Fibroblast of mammary gland (primary cell): ENCODE data around the gene DNAJC22.

Experiments
- DNase-seq: peaks from one replicate; pipeline ENCODE4 v3.0.0-alpha.2; 2010; ENCODE audit warnings: low read depth
- H3K4me3 ChIP-seq: 2 replicates; pipeline ENCODE4 v1.5.1; 2011; ENCODE audit warnings: low read depth, mild to moderate bottlenecking, low read length, moderate library complexity; ENCODE audit not compliant: control insufficient read depth
- TF ChIP-seq, protein P1 (sequence below): conservative IDR thresholded peaks from 2 replicates; pipeline ENCODE4 v1.5.1; 2011; ENCODE audit warnings: low read depth, low read length, inconsistent platforms; ENCODE audit not compliant: control insufficient read depth, insufficient read depth

Gene DNAJC22

DNA sequence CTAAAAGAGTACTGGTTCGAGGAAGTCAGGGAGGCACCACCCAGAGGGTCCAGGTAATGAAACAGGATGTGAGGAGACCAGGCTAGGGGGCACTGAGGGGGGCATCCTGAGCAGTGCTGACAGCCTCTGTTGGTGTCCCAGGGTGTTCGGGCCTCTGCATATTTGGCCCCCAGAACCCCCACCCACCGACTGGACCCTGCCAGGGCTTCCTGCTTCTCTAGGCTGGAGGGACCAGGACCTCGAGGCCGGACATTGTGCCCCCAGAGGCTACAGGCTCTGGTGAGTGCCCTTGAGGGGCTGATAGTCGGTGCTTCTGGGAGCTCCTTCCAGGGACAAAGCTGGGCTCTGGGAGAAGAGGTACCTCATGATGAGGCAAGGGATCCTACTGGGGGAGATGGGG is 21.1 kb upstream of the DNAJC22 start:
- DNase-seq, result no peak
- no peak overlapping the region for H3K4me3 ChIP-seq
- TF ChIP-seq, protein P1, sequence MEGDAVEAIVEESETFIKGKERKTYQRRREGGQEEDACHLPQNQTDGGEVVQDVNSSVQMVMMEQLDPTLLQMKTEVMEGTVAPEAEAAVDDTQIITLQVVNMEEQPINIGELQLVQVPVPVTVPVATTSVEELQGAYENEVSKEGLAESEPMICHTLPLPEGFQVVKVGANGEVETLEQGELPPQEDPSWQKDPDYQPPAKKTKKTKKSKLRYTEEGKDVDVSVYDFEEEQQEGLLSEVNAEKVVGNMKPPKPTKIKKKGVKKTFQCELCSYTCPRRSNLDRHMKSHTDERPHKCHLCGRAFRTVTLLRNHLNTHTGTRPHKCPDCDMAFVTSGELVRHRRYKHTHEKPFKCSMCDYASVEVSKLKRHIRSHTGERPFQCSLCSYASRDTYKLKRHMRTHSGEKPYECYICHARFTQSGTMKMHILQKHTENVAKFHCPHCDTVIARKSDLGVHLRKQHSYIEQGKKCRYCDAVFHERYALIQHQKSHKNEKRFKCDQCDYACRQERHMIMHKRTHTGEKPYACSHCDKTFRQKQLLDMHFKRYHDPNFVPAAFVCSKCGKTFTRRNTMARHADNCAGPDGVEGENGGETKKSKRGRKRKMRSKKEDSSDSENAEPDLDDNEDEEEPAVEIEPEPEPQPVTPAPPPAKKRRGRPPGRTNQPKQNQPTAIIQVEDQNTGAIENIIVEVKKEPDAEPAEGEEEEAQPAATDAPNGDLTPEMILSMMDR, result no peak

DNA sequence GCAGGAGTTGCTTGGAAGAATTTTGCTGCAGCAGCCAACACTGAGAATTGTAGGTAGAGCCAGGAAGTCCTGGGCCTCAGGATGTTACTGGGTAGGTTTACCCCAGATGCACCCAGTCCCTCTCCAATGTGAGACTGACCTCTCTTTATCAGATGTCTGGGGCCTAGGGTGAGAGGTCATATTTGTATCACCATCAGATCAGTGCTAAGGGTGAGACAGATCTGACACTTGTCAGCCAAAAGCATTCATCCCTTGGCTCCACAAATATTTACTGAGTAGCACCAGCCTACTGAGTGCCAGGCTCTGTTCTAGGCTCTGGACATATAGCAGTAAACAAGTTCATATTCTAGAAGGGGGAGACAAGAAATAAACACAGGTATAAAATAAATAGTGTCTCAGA is 19.3 kb upstream of the DNAJC22 start:
- no peak overlapping the region for H3K4me3 ChIP-seq
- TF ChIP-seq, protein P1, result no peak
- no peak for DNase-seq

DNA sequence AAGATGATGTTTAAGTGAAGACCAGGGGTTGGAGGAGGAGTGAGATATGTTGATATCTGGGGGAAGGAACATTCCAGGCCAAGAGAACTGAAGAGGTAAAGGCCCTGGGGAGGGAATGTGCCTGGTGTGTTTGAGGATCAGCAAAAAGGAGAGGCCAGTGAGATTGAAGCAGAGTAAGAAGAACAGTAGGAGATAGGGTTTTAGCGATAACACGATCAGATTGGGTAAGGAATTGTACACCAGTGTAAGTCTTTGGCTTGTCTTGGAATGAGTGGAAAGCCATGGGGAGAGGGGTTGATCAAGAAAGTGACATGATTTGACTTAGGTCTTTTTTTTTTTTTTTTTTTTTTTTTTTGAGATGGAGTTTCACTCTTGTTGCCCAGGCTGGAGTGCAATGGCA is 18.8 kb upstream of the DNAJC22 start:
- TF ChIP-seq, protein P1, result no peak
- no peak overlapping the region for H3K4me3 ChIP-seq
- DNase-seq, result no peak

DNA sequence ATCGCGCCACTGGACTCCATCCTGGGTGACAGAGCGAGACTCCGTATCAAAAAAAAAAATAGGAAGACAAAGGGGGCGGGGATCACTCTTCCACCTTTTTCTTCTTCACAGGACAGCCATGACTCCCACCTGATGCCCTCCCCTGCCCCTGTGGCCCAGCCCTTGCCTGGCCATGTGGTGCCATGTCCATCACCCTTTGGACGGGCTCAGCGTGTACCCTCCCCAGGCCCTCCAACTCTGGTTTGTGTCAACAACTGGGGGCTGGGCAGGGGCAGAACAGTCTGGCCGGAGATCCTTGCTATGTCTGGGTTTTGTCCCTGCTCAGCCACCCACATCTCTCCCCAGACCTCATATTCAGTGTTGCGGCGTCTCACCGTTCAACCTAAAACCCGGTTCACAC is 17.9 kb upstream of the DNAJC22 start:
- TF ChIP-seq, protein P1, result no peak
- no peak for DNase-seq
- no peak overlapping the region for H3K4me3 ChIP-seq

DNA sequence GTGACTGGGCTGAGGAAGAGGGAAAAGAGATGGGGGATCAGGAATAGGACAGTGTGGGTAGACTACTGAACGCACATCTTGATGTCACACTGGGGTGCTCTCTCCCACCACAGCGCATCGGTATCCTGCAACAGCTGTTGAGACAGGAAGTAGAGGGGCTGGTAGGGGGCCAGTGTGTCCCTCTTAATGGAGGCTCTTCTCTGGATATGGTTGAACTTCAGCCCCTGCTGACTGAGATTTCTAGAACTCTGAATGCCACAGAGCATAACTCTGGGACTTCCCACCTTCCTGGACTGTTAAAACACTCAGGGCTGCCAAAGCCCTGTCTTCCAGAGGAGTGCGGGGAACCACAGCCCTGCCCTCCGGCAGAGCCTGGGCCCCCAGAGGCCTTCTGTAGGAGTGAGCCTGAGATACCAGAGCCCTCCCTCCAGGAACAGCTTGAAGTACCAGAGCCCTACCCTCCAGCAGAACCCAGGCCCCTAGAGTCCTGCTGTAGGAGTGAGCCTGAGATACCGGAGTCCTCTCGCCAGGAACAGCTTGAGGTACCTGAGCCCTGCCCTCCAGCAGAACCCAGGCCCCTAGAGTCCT is 16.6 kb upstream of the DNAJC22 start:
- no peak for DNase-seq
- TF ChIP-seq, protein P1, result no peak
- no peak overlapping the region for H3K4me3 ChIP-seq

DNA sequence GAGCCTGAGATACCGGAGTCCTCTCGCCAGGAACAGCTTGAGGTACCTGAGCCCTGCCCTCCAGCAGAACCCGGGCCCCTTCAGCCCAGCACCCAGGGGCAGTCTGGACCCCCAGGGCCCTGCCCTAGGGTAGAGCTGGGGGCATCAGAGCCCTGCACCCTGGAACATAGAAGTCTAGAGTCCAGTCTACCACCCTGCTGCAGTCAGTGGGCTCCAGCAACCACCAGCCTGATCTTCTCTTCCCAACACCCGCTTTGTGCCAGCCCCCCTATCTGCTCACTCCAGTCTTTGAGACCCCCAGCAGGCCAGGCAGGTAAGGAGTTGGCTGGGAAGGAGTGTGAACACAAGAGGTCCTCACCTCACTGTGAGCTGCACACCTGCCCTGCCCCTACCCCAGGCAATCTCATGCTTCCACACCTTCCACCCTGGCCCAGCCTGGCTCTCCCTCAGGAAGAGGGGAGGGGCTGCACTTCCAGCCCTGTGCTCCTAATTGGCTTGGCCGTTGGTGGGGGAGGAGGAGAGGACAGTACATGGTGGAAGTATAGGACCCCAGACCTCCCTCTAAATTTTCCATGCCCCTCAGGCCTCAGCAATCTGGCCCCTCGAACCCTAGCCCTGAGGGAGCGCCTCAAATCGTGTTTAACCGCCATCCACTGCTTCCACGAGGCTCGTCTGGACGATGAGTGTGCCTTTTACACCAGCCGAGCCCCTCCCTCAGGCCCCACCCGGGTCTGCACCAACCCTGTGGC is 15.9 kb upstream of the DNAJC22 start:
- no peak for DNase-seq
- TF ChIP-seq, protein P1, result no peak
- no peak overlapping the region for H3K4me3 ChIP-seq
